Left lung (tissue), 10 donors: ENCODE results near the gene VPS13A. TPM values are rescaled to one million over a fixed set of nuclear protein-coding genes. Genes with fewer than 3 reads are reported as not detected.

ENCODE experiments used
- ATAC-seq: fragments of 200-7000 bp; cut with Tn5 transposase; one replicate; pipeline ENCODE4 v1.9.1; 2020; ENCODE audit warnings: moderate library complexity
- DNase-seq, 4 donors: peaks; one replicate each; pipeline ENCODE4 v3.0.0-alpha.2; 2013 to 2020
- H3K27ac ChIP-seq, 2 donors: fragments of 200-600 bp; sonication (generic) in 1 of 2; one replicate each; pipeline versions ENCODE4 v1.5.0 to v1.8.0; 2020 to 2021
- H3K27me3 ChIP-seq, 2 donors: fragments of 200-600 bp; sonication (generic) in 1 of 2; one replicate each; pipeline versions ENCODE4 v1.5.0 to v1.8.0; 2020 to 2021
- H3K36me3 ChIP-seq, 2 donors: fragments of 200-600 bp; sonication (generic) in 1 of 2; one replicate each; pipeline versions ENCODE4 v1.5.0 to v1.8.0; 2020 to 2021
- H3K4me1 ChIP-seq, 2 donors: fragments of 200-600 bp; one replicate each; pipeline ENCODE4 v1.8.0; 2021
- H3K4me3 ChIP-seq, 2 donors: fragments of 200-600 bp; sonication (generic) in 1 of 2; one replicate each; pipeline versions ENCODE4 v1.5.0 to v1.8.0; 2020 to 2021; ENCODE audit warnings: mild to moderate bottlenecking in 1 of 2
- H3K9me3 ChIP-seq, 2 donors: fragments of 200-600 bp; sonication (generic) in 1 of 2; one replicate each; pipeline versions ENCODE4 v1.5.0 to v1.8.0; 2020 to 2021
- CTCF ChIP-seq, 2 donors: fragments of 200-600 bp; sonication (generic) in 1 of 2; IDR thresholded peaks; one replicate each; pipeline versions ENCODE4 v1.5.0 to v1.8.0; 2021; ENCODE audit warnings: antibody characterized with exemption in 2 of 2
- intact Hi-C, 2 donors: fragments of 100-400 bp; cut with DNase I; formaldehyde crosslinking; loops; one replicate each; pipeline versions ENCODE4 v1.11.2 to v1.14.2; 2022
- polyA plus RNA-seq, 6 donors: library from polyadenylated mRNA; unstranded; fragments of 120-200 nt; gene quantifications; one replicate each; pipeline ENCODE4 v1.2.1, GENCODE V29; 2013; ENCODE audit not compliant: insufficient read length in 6 of 6
- total RNA-seq, 2 donors: library from RNA; stranded (reverse); fragmentation: NEBNext Ultra II Directional; extraction: Animal tissue kit (Norgen Biotek cat#: 25700); gene quantifications; one replicate each; pipeline ENCODE4 v1.2.1, GENCODE V29; 2021
- donor health status: DM: no; HTN: yes; CAD: no.
- donor health status: DM: no; HTN: no; CAD: no.

VPS13A gene
- total and polyA plus RNA-seq, 8 donors, result 19.7 to 36.1 (median 28.7) TPM

DNA sequence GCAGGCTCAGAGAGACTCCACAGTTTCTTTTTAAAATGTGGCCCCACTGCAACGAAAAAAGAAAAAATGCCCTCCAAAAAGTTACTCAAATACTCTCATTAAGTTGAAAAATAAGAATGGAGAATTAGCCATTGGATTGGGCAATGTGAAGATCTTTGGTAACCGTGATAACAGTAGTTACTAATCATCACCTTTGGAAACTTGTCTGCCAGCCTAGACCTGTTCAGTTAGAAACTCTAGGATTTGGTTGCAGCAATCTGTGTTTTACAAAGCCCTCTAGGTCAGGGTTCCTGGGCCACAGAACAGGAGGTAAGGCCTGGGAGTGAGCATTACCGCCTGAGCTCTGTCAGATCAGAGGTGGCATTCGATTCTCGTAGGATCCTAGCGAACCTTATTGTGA is 34.2 kb downstream of the VPS13A start:
- intact Hi-C loops, result no loop called here
- Histone ChIP-seq H3K4me1 (no peaks in the 10 kb centered on the region), H3K9me3 (no peaks in the 10 kb centered on the region), H3K4me3 (no peak overlapping the region), H3K27ac (no peak overlapping the region), H3K27me3 (no peaks in the 10 kb centered on the region), H3K36me3 (peaks cover 0 to 35% of the 10 kb centered on the region in 2 donors)
- DNase-seq (no peak), ATAC-seq (no peak)
- no peak for TF ChIP-seq CTCF (IDR thresholded peaks at IDR 0.05)

GRCh38 chr9:77212801-77213200 is 35.5 kb downstream of the VPS13A start:
- intact Hi-C loops, result no loop called here
- no peak for ATAC-seq
- no peak overlapping the region for H3K27ac ChIP-seq
- no peaks in the 10 kb centered on the region for H3K4me1 ChIP-seq
- no peak for DNase-seq
- H3K4me3 ChIP-seq, result no peak overlapping the region
- peaks cover 0 to 35% of the 10 kb centered on the region in 2 donors for H3K36me3 ChIP-seq
- no peak for TF ChIP-seq CTCF (IDR thresholded peaks at IDR 0.05)
- H3K9me3 ChIP-seq, result no peaks in the 10 kb centered on the region
- no peaks in the 10 kb centered on the region for H3K27me3 ChIP-seq

- peaks cover 0 to 34% of the 10 kb centered on the region in 2 donors for H3K36me3 ChIP-seq
- intact Hi-C loops, result no loop called here
- no peaks in the 10 kb centered on the region for H3K27me3 ChIP-seq
- H3K4me3 ChIP-seq, result no peak overlapping the region
- no peaks in the 10 kb centered on the region for H3K4me1 ChIP-seq
- ATAC-seq (no peak), DNase-seq (peak in 1 of 4 donors; percentile 4)
- H3K27ac ChIP-seq, result no peak overlapping the region
- TF ChIP-seq CTCF (IDR thresholded peaks at IDR 0.05), result no peak
- H3K9me3 ChIP-seq, result no peaks in the 10 kb centered on the region
These were observed 38.5 kb downstream of the VPS13A start for GRCh38 chr9:77215874-77216273.

- intact Hi-C loops, result no loop called here
- peak; percentile 83 for ATAC-seq
These were observed 41.3 kb downstream of the VPS13A start for GRCh38 chr9:77218612-77219011.

GRCh38 chr9:77221431-77221830 is 44.1 kb downstream of the VPS13A start:
- ATAC-seq, result no peak
- Histone ChIP-seq H3K4me1 (no peaks in the 10 kb centered on the region), H3K27me3 (no peaks in the 10 kb centered on the region), H3K36me3 (peaks cover 0 to 13% of the 10 kb centered on the region in 2 donors), H3K4me3 (no peak overlapping the region), H3K9me3 (no peaks in the 10 kb centered on the region), H3K27ac (no peak overlapping the region)
- TF ChIP-seq CTCF (IDR thresholded peaks at IDR 0.05), result no peak
- no peak for DNase-seq
- intact Hi-C loops, result no loop called here

More at GRCh38 chr9:77218612-77219011, 41.3 kb downstream of the VPS13A start:
- H3K4me3 ChIP-seq, result no peak overlapping the region
- peaks cover 0 to 27% of the 10 kb centered on the region in 2 donors for H3K36me3 ChIP-seq
- no peaks in the 10 kb centered on the region for H3K27me3 ChIP-seq
- DNase-seq, result no peak
- H3K9me3 ChIP-seq, result no peaks in the 10 kb centered on the region
- H3K27ac ChIP-seq, result no peak overlapping the region
- no peak for TF ChIP-seq CTCF (IDR thresholded peaks at IDR 0.05)
- no peaks in the 10 kb centered on the region for H3K4me1 ChIP-seq
